HG03045 (cell line): ENCODE measurements around the gene BIRC6.
"Not testable (repeated sequence)": the region's sequence is repeated elsewhere in the genome, so short reads cannot be mapped to it uniquely, and the experiment has no call there.

Experiments used
- ATAC-seq: cut with Tn5 transposase; IDR thresholded peaks from one replicate; pipeline ENCODE4 v1.9.1; 2021; ENCODE audit warnings: mild to moderate bottlenecking, moderate library complexity; ENCODE audit not compliant: unreplicated experiment

BIRC6 gene

DNA sequence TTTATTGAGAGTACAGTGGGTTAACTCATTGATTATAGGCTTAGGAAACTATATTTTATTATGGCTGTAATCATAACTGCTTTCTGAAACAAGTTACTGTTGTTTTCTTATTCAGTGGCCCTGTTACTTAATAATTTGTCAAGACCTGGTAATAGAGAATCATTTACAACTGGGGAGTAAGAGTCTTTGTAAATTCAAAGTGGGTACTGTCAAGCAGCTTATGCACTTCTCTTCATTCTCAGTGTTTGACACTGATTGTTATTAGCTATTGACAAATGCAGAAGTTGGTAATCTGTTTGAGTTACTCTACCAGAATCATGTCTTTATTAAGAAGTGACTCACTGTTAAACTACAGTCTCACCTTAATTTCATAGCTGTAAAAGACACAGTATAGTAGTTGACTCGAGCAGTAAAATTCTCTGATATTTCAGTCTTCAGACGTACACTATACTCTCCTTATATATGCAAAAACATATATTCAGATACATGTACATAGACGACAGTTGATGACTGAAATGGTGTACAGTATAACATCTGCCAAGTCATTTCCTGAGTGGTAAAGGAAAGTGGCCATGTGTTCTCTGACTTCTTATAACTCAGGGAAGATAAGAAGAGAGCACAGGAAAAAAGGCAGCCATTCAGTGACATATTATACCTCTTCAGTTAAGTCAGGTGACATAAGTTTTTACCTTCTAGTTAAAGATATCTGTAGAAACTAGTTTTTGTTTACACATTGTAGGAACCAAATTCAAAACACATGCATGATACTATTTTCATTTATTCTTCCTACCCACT, 235.0 kb downstream of the BIRC6 start:
- no peak for ATAC-seq

DNA sequence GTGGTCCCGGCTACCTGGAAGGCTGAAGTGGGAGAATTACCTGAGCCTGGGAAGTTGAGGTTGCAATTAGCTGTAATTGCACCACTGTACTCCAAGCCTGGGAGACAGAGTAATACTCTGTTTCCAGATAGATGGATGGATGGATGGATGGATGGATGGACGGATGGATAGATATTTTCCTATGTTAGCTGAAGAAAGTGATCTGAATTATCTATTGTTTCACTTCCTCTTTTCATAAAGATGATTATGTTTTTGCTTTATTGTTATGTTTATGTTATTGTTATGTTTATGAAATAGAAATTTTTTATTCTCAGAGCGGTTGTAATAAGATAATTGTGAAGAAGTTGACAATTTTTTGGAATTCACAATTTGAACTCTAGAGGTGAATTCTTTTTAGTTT, 237.8 kb downstream of the BIRC6 start:
- ATAC-seq = no peak

DNA sequence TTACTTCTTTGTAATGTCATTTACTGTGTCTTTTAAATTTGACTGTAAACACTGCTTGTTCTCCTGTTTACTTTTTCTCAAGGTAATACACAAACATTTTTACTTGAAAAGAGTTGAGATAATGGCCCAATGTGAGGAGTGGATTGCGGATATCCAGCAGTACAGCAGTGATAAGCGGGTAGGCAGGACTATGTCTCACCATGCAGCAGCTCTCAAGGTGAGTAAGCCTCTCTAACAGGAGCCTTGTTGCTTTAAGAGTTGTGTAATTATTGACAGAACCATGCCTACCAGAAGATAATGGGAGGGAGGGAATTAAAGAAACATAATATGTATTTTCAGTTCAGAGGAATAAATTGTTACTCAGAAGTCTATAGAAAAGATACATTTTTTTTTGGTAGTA, 254.5 kb downstream of the BIRC6 start:
- ATAC-seq = no peak

DNA sequence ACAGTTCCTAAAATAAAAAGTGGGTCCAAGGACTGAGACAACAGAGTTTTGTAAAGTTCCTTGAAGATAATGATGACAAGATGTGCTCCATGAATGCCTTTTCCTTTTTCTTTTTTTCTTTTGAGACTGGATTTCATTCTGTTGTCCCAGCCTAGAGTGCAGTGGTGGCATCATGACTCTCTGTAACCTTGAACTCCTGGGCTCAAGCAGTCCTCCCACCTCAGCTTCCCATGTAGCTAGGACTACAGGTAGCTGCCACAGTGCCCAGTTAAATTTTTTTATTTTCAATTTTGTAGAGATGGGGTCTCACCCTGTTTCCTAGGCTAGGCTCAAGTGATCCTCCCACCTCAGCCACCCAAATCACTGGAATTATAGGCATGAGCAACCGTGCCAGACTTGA, 254.9 kb downstream of the BIRC6 start:
- no peak for ATAC-seq

DNA sequence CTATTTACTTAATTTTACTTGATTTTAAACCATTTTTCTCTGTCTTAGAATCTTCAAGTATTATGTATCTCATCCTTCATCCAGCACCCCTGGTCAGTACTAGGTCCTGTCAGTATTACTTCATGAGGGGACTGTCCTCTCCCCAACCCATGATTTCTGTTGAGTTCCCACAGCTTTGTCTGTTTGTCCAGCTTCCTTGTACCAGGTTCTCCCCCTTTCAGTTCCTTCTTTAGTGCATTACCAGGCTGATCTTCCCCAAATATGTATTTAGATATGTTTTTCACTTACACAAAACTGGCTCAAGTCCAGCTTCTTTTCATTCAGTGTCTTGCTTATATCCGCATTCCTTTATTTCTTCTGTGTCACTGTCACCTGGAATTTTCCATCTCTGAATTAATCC, 257.3 kb downstream of the BIRC6 start:
- no peak for ATAC-seq

DNA sequence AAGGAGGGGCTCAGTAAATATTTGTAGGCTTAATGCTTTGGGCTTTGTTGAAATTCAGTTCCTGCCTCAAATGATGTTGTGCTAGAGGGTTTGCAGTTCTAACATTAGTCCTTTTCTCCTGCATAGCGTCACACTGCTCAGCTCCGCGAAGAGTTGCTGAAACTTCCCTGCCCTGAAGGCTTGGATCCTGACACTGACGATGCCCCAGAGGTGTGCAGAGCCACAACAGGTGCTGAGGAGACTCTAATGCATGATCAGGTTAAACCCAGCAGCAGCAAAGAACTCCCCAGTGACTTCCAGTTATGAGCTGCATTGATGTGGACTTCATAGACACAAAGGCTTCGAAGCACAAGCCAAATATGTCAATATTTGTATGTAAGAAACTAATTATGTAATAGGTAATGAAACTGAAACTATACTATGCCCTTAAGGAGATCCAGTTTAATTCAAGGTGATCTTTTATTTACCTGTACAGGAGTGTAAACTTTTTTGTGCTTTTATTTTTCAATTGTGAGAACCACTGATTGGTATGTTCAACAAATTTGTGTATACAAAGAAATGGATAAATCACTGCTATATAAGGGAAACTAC, 260.9 kb downstream of the BIRC6 start:
- ATAC-seq = no peak

DNA sequence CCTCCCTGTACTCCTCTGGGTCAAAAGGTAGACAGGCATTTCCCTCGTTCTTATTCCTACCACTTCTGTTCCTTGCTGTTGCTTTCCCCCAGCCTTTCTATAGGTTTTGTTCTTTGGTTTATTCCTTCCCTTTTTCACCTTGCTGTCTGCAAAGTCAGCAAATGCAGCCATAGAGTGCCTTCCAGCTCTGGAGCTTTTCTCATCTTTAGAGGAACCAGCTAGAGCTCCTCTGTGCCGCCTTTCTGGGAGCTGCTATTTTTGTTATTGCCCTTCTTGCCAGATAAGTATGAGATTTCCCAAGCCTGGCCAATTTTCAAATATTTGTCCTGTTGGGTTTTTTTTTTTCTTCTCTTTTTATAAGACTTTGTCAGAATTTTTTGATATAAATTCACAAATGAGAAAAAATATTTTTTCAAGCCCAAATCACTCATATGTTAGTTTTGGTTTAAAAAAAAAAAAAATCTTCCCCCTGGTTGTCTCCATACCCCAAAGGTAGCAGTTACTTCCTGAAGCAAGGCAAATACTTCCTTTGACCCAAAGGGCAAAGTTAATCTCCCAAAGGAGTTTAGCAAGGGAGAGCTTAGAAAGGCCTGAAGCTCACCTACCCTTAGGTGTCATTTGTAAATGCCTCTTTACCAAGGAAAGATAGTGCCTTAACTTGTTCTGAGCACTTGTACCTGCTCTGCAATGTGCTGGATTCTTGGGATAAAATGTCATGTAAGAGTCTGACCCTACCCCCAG, 265.9 kb downstream of the BIRC6 start:
- no peak for ATAC-seq

DNA sequence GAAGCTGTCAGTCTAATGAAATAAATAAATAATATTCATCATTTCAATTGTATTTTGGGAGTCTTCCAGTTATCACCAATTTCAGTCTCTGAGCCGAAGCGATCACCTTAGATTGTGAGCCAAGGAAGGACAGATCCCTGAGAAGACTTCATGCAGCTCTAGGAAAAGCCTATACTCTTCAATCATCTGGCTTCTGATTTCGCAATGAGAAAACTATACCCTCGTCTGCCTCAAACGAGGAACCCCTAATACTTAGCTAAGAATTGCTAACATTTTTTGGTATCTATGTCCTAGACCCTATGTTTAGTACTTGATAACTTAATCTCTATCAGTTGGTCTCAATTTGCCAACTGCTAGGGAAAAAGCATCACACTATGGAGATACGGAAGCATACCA, 266.5 kb downstream of the BIRC6 start:
- ATAC-seq = no peak

DNA sequence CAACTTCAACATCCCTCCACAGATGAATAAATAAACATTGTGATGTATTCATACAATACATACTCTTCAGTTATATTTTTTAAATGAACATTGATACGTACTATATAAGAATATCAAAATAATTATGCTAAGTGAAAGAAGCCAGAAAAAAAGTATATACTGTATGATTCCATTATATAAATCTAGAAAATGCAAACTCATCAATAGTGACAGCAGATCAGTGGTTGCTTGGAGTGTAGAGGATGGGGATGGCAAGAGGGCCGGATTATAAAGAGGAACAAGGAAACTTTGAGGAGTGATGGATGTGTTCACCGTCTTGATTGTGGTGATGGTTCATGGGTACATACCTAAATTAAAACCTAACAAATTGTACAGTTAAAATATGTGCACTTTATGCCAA, 268.0 kb downstream of the BIRC6 start:
- ATAC-seq = no peak

DNA sequence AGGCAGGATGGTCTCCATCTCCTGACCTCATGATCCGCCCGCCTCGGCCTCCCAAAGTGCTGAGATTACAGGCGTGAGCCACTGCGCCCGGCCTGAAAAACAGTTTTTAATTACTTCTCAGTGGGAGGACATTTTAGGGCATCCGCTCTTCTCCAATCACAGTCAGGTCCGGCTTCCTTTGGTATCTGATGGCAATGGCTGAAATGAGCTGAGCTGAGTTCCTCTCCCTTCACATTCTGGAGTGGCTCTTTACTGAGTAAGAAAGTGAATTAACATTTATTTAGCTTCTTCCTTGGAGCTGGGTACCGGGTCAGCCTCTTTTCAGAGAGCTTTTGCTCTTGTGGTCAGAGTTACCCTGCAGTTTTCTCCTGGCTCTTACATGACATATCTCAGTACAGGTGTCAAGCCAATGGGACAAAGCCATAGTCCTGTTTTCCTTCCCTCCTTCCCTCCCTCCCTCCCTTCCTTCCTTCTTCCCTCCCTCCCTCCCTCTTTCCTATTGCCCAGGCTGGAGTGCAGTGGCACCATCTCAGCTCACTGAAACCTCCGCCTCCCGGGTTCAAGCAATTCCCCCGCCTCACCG, 269.9 kb downstream of the BIRC6 start:
- no peak for ATAC-seq

DNA sequence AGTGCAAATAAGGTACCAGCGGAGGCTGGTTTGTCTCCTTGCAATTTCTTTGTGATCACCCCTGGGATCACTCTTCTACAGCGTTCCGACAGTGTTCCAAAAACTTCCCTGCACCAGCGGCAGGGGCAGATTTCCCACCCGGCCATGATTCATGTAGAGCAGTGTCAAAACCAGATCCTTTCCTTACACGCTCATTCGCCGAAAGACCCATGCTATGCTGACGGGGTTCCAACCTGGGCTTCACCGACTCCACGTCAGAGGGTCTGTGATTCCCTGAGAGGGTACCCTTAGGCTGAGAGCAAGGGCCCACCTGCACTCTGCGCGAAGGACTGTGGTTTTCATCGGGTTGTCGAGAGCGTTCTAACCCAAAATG, 270.6 kb downstream of the BIRC6 start:
- ATAC-seq = peak; percentile 39

DNA sequence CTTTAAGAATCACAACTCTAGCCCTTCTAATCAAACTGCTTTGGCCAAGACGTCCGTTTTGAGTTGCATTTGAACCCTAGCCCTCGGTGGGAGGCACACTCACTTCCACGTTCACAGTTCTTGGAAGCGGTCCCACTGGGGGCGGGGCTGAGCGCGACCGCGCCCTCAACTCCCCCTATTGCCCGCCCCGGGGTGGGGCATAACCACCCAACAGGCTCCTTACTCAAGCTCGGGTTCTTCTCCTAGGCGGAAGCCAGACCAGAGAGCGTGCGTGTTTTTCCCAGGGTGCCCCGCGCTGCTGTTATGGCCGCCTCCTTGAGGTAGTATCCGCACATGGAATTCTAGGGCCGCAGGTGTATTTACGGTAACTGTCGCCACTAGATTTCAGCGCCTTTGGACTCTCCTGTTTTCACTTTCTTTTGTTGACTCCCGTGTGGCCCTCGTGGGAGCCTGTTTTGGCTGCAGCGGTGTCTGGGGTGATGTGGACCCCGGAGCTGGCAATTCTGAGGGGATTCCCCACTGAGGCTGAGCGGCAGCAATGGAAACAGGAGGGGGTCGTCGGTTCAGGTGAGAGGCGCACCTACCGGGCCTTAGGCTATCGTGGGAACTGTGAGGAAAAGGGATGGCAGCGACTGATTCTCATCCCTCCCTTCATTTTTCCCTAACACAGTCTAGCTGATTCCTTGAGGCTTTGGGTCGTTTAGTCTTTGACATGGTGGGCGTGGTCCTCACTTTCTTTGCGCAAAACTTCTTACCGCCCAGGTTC, 271.2 kb downstream of the BIRC6 start, which contains the start of gene TTC27:
Gene TTC27, plus strand, starts transcription at position 237 of the 766 bp plus-strand sequence. Its CDS starts 243 bp downstream, at position 480.
- ATAC-seq = peak; percentile 100

DNA sequence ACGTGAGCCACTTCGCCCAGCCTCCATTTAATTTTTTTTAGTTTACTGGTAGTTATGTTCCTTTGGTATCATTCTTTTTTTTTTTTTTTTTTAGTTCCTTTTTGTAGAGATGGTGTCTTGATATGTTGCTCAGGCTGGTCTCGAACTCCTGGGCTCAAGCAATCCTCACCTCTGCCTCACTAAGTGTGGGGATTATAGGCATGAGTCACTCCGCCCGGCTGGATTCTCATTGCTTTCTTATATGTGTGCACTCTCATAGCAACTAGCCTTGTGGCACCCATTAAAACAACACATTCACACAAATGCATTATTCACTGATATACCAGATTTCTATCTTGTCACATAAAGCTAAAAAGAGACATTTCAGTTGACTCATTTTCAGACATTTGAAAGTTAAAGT, 275.3 kb downstream of the BIRC6 start:
- no peak for ATAC-seq

DNA sequence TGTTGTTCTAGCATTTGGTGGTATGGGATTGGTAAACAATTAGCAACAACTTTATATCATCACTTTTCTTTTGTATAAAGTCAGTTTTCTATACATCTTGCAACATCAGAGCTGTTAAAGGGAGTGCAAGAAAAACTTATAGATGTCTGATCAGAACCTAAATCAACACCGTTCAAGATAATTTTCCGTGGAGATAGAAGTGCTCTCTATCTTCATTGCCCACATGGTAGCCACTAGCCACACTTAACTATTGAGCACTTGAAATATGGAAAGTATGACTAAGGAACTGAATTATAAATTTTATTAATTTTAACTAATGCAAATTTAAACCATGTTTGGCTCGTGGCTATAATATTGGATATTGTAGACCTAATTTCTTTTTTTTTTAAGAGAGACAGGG, 276.2 kb downstream of the BIRC6 start:
- ATAC-seq = no peak

DNA sequence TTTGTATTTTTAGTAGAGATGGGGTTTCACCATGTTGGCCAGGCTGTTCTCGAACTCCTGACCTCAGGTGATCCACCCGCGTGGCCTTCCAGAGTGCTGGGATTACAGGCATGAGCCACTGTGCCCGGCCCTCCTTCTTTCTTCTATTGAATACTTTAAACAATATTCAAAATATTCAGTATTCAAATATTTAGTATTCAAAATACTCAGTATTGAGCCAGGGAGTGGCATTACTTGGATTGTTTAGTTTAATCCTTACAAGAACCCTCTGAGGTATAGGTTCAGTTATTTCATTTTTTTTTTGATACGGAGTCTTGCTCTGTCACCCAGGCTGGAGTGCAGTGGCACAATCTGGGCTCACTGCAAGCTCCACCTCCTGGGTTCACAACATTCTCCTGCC, 281.7 kb downstream of the BIRC6 start:
- not testable (repeated sequence) for ATAC-seq

DNA sequence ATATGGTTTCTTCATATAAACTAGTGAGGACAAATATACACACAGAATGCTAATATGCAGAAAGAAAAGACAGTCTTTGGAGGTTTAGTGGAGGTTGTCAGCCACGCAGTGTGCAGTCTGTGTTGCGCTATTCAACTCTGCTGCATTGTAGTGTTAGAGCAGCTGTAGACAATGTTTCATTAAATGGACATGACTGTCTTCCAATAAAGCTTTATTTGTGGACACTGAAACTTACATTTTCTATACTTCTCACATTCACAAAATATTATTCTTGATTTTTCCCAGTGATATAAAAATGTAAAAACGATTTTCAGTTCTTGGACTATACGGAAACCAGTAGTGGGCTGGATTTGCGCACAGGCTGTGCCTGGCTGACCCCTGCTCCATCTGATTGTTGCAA, 284.4 kb downstream of the BIRC6 start:
- no peak for ATAC-seq

DNA sequence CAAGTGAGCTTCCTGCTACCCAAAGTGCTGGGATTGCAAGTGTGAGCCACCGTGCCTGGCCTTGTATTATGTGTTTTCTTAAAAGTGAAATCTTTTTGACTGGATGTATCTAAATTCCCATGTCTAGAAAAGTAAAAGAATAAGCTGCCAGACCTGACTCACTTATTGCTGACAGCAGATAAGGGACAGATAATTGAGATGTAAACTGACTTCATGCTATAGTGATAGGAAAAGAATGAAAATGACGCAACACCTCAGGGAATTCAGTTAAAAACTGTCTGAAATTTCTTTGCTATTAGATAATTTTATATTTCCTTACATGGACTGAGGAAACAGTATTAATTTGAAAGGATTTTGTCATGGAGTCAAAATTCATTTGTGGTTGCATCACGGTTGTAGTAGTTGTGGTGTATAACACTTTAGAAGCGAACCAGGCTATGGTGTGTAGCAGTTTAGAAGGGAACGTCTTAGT, 290.4 kb downstream of the BIRC6 start:
- no peak for ATAC-seq

DNA sequence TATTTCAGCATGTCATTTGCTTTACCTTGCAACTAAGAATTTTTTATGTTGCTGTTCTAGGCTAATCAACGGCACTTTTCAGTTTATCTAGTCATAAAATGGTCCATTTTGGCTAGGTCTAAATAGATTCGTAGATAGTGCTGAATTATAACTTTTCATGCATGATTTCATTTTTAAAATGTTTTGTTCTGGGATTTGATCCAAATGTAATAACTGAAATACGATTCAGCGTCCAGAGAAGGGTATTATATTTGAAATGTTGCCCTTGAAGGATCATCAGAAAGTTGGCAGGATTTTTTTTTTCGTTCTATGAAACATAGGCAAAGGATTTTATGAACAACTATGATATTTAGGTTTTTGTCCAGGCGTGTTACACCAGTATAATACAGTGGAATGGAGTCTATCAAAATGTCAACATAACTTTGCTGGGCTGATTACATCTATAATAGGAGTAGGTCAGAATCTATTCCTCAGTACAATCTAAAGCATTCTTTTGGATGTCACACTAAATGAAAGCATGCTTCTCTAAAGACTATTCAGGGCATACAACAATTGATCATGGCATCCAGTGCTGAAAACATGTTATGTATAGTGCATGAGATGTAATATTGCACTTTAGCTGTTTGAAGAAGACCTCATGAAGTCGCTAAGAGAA, 295.9 kb downstream of the BIRC6 start:
- ATAC-seq = no peak

DNA sequence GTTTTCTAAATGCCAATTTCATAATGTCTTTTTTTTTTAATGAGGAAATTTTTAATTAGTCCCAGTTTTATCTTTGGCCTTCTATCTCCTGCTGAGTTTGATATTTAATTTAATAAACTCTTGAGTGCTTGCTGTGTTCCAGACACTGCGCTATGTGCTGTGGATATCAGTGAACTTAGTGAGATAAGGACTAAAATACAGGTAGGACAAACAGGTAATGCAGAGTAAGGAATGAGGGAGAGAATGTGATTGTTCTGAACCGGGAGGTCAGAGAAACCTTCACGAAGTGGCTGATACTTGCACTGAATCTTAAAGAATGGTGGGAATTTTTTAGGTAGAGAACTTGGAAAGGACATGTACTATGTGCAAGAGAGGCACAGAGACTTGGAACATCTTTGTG, 299.2 kb downstream of the BIRC6 start:
- ATAC-seq = no peak

DNA sequence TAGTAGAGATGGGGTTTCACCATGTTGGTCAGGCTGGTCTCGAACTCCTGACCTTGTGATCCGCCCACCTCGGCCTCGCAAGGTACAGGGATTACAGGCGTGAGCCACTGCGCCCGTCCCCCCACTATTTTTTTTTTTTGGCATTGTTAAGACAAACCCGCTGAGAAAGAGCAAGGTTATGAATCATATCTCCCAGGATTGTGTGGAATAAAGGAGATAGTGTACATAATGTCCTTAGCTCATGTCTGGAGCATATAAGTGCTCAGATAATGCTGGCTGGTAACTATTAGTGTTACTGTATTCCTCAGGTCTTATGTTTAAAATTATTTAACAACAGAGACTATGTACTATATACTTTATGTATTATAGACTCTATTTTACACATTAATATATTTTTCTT, 307.0 kb downstream of the BIRC6 start:
- ATAC-seq = no peak
